DMS153 treated with DMSO at 0.1 percent for 48 hours (cell line): ENCODE results near the gene ZNF280B.
"Not testable (repeated sequence)": the region's sequence is repeated elsewhere in the genome, so short reads cannot be mapped to it uniquely, and the experiment has no call there.

ENCODE experiments used
- DNase-seq: peaks from one replicate; lab custom pipeline; 2025; ENCODE audit not compliant: unreplicated experiment; lab: John Stamatoyannopoulos, UW

ZNF280B gene

DNA sequence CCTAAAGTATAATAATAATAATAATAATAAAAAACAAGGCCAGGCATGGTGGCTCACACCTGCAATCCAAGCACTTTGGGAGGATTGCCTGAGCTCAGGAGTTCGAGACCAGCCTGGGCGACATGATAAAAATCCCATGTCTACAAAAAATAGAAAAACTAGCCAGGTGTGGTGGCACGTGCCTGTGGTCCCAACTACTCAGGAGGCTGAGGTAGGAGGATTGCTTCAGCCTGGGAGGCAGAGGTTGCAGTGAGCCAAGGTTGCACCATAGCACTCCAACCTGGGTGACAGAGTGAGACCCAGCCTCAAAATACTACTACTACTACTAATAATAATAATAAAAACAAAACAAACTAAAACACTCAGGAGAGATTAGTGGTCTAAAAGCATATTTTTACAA, 27.1 kb upstream of the ZNF280B start:
- no peak for DNase-seq

DNA sequence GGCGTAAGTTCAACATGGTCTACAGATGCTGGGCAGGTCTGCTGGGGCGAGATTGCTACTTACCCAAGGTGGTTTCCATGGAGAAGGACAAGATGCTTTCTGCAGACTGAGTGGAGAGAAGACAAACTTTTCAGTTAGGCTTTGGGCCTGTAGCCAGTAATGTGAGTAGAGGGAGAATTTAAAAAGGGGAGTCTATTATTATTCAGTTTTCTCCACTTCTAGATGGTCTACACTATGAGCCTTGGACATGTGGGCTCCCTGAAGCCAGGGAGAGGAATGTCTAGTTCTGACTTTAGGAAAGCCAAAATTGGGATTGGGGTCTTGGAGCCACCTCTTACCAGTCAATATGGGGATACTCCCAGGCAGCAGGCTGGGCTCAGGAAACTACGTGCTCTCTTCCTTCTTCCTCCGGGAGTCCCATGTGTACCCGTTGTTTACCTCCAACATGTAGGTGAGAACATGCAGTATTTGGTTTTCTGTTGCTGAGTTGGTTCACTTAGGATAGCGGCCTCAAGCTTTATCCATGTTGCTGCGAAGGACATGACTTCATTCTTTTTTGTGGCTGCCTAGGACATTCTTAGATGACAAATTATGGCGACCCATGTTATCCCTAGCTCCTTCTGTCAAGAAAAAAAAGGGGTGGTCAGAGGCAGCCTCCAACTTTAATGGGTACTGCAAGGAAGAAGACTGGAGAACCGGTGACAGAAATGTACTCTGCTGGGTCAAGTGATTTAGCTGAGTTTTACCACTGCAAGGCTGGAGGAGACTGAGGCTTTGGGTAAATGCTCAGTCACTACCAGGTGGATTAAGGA, 26.3 kb upstream of the ZNF280B start:
- no peak for DNase-seq

GRCh38 chr22:22533863-22534262, 25.3 kb upstream of the ZNF280B start:
- no peak for DNase-seq

DNA sequence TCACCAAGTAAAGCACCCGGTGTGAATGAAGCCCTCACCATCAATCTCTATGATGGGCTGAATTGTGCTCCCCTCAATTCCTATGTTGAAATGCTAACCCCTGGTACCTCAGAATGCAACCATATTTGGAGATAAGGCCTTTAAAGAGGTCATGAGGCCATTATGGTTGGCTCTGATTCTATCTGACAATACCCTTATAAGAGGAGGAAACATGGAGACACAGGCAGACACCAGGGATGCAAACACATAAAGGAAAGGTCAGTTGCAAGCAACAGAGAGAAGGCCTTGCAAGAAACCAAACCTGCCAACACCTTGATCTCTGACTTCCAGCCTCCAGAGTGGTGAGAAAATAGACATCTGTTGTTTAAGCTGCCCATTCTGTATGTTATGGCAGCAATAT, 24.9 kb upstream of the ZNF280B start:
- DNase-seq, result no peak

DNA sequence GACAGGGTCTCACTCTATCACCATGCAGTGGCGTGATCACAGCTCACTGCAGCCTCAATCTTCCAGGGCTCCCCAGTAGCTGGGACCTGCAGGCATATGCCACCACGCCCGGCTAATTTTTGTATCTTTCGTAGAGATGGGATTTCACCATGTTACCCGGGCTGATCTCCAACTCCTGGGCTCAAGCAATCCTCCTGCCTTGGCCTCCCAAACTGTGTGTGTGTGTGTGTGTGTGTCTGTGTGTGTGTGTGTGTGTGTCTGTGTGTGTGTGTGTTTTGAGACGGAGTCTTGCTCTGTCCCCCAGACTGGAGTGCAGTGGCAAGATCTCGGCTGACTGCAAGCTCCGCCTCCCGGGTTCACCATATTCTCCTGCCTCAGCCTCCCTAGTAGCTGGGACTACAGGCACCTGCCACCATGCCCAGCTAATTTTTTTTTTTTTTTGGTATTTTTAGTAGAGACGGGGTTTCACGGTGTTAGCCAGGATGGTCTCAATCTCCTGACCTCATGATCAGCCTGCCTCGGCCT, 24.1 kb upstream of the ZNF280B start:
- DNase-seq, result not testable (repeated sequence)

GRCh38 chr22:22531770-22532546, 23.4 kb upstream of the ZNF280B start:
- DNase-seq, result no peak

DNA sequence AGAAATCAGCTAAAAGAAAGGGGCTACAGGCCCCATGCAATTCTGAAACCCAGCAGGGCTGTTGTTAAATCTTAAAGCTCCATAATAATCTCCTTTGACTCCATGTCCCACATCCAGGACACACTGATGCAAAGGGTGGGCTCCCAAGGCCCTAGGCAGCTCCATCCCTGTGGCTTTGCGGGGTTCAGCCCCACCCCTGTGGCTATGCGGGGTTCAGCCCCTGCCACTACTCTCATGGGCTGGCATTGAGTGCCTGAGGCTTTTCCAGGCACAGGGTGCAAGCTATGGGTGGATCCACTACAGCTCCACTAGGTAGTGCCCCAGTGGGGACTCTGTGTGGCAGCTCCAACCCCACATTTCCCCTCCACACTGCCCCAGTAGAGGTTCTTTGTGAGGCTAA, 20.2 kb upstream of the ZNF280B start:
- no peak for DNase-seq

GRCh38 chr22:22527312-22527711, 18.8 kb upstream of the ZNF280B start:
- no peak for DNase-seq

GRCh38 chr22:22526125-22526912, 17.8 kb upstream of the ZNF280B start:
- DNase-seq, result no peak

GRCh38 chr22:22523494-22523893, 15.0 kb upstream of the ZNF280B start:
- DNase-seq, result no peak

DNA sequence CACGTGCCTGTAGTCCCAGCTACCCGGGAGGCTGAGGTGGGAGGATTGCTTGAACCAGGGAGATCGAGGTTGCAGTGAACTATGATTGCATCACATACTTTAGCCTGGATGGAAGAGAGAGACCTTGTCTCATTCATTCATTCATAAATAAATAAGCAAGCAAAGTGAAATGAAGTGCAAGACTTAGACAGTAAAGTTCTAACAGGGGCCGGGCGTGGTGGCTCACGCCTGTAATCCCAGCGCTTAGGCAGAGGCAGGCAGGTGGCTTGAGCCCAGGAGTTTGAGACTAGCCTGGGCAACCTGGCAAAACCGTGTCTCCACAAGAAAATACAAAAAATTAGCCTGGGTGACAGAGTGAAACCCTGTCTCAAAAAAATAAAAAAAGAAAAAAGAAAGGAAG, 13.1 kb upstream of the ZNF280B start:
- DNase-seq, result no peak

GRCh38 chr22:22520667-22521602, 12.4 kb upstream of the ZNF280B start:
- DNase-seq, result no peak

DNA sequence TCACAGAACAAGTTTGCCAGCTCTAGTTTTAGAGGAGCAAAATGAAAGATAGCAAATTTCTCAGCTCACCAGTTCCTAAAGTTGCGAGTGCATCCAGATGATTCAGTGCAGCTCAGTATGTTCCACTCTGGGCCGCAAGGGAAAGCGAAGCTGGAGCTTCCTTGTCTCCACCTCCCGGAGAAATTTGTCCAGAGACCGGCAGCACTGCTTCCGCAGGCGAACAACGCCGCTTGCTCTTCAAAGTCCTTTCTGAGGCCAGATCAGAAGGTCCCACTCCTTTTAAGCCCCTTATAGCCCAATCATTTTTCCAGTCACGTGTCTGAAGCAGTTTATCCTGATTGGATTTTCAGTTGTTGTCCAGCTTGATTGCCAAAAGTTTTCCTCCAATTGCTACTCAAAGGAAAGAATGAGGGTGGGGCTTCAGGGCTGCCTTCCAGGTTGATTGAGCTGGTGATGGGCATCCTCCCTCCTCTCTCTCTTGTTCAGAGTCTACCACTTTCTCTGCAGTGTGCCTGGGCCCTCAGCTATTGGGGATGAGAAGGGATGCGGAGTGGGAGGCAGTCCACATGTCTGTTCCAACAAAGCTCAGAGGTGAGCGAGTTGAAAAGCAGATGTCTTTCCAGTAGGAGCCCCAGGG, 11.6 kb upstream of the ZNF280B start, which contains the start of gene ZNF280A:
TSS of gene ZNF280A (minus strand) at position 251 of the 637 bp plus-strand sequence. CDS start 4,640 bp downstream, outside the sequence.
- DNase-seq, result no peak

DNA sequence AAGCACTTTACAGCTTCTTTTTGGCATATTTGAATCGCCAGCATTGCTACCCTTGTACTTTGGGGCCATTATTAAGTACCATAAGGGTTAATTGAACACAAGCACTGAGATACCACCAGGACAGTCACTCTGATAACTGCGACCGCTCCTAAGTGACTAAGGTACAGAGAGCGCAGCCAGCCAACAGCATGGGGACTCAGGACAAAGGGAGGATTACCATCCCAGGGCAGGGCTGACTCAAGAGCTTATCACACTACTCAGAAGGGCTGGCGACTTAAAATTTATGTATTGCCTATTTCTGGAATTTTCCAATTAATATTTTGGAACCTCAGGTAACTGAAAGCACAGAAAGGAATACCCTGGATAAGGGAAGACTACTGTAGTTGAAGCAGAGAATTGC, 11.0 kb upstream of the ZNF280B start:
- no peak for DNase-seq

DNA sequence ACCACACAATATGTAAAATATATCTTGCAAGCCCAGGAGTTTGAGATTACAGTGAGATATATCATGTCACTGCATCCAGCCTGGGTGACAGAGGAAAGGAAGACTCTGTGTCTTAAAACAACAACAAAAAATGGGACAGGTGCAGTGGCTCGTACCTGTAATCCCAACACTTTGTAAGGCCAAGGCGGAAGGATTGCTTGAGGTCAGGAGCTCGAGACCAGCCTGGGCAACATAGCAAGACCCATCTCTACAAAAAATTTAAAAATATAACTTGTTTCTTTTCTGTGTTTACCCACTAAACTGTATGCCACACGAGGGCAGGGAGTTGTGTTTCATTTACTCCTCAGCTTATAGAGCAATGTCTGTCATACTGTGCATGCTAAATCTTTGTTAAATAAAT, 8.4 kb upstream of the ZNF280B start:
- no peak for DNase-seq

DNA sequence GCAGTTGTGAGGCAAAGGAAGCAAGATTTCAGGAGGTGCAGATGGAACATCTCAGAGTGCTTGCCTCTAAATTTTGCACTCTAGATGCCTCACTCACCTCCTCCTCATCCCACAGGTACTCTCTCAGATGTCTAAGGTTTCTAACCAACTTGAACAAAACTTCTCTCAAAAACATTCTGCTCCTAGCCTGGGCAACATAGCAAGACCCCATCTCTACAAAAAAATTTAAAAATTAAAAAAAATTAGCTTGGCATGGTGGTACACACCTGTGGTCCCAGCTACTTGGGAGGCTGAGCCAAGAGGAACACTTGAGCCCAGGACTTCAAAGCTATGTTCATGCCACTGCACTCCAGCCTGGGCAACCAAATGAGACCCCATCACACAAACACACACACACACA, 7.3 kb upstream of the ZNF280B start:
- DNase-seq, result no peak

DNA sequence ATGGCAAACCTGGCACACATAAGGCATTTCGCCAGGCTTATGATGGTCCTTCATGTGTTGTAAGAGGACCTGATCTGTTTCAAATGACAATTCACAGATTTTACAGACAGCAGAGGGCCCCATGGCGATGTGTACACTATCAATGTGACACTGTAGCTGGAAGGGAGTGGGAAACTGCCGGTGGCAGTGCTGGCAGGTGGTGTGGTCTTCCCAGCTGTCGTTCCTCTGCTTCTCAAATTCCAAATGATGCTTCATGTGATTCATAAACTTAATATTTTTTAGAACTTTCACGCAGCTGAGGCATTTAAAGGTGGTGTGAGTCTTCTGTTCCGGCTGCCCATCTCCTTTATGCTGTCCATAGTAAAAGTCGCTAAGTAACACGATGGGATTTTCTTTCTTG, 5.9 kb upstream of the ZNF280B start:
- not testable (repeated sequence) for DNase-seq

GRCh38 chr22:22513619-22514018, 5.1 kb upstream of the ZNF280B start:
- DNase-seq, result no peak

- no peak for DNase-seq
Observed at GRCh38 chr22:22512951-22513350, 4.4 kb upstream of the ZNF280B start.

GRCh38 chr22:22510833-22511232, 2.3 kb upstream of the ZNF280B start:
- DNase-seq, result not testable (repeated sequence)
